Stimulated activated CD4-positive, alpha-beta T cell treated with anti-CD3 and anti-CD28 coated beads, Interleukin-15, amount 100 ng/mL, for 48 hours (primary cell): ENCODE measurements around the gene NF1.
"Not testable (repeated sequence)": the region's sequence is repeated elsewhere in the genome, so short reads cannot be mapped to it uniquely, and the experiment has no call there.

Experiments
- DNase-seq, 2 donors: peaks; one replicate each; pipeline ENCODE4 v3.0.0-alpha.2; 2020; ENCODE audit warnings: low read depth in 2 of 2

Gene NF1

GRCh38 chr17:31339906-31340661, 245.3 kb downstream of the NF1 start:
- no peak for DNase-seq

GRCh38 chr17:31345191-31345747, 250.5 kb downstream of the NF1 start:
- DNase-seq = not testable (repeated sequence)

- no peak for DNase-seq
Measured at GRCh38 chr17:31349454-31349853, 254.7 kb downstream of the NF1 start.

- no peak for DNase-seq
Measured at GRCh38 chr17:31355935-31356334, 261.2 kb downstream of the NF1 start.

- DNase-seq = no peak
Measured at GRCh38 chr17:31357091-31357490, 262.3 kb downstream of the NF1 start.

GRCh38 chr17:31357839-31358394, 263.1 kb downstream of the NF1 start:
- no peak for DNase-seq

- DNase-seq = no peak
Measured at GRCh38 chr17:31364012-31364411, 269.2 kb downstream of the NF1 start.

GRCh38 chr17:31366088-31366487, 271.3 kb downstream of the NF1 start:
- no peak for DNase-seq

- no peak for DNase-seq
Measured at GRCh38 chr17:31369266-31369665, 274.5 kb downstream of the NF1 start.

GRCh38 chr17:31371511-31372097, 276.8 kb downstream of the NF1 start:
- no peak for DNase-seq

GRCh38 chr17:31373150-31374093, 278.6 kb downstream of the NF1 start:
- DNase-seq = no peak

- DNase-seq = no peak
Measured at GRCh38 chr17:31374094-31374447, 279.3 kb downstream of the NF1 start.

GRCh38 chr17:31374503-31374902, 279.7 kb downstream of the NF1 start:
- DNase-seq = no peak

- DNase-seq = no peak
Measured at GRCh38 chr17:31378638-31379037, 283.9 kb downstream of the NF1 start.

GRCh38 chr17:31379597-31380205, 284.9 kb downstream of the NF1 start:
- no peak for DNase-seq

- no peak for DNase-seq
Measured at GRCh38 chr17:31381165-31381668, 286.4 kb downstream of the NF1 start.

- not testable (repeated sequence) for DNase-seq
Measured at GRCh38 chr17:31382668-31383275, 288.0 kb downstream of the NF1 start.

GRCh38 chr17:31383488-31383887, 288.7 kb downstream of the NF1 start:
- not testable (repeated sequence) for DNase-seq

GRCh38 chr17:31385428-31386285, 290.9 kb downstream of the NF1 start:
- DNase-seq = no peak

GRCh38 chr17:31386542-31387075, 291.8 kb downstream of the NF1 start:
- no peak for DNase-seq
